WTC11 (cell line): Measurements from ENCODE around the gene MBD2. TPM values are rescaled to one million over a fixed set of nuclear protein-coding genes. Genes with fewer than 3 reads are reported as not detected.

Source experiments
- ATAC-seq: fragments of 200-7000 bp; cut with Tn5 transposase; 2 replicates; pipeline ENCODE4 v1.10.0; 2021; ENCODE audit warnings: mild to moderate bottlenecking, moderate library complexity
- CTCF ChIA-PET: fragments of 300-600 bp; sonication (Branson Sonifier 250); formaldehyde crosslinking; loops from one replicate; lab custom pipeline; 2021; ENCODE audit warnings: antibody characterized with exemption; lab: Charles Lee
- POLR2A ChIA-PET: fragments of 350-600 bp; sonication (Branson Sonifier 250); formaldehyde crosslinking; loops from one replicate; lab custom pipeline; 2021; ENCODE audit warnings: antibody characterized with exemption; lab: Charles Lee
- DNase-seq: peaks from one replicate; pipeline ENCODE4 v3.0.0; 2021; ENCODE audit warnings: low spot score
- H3K27ac Mint-ChIP-seq: 2 replicates; pipeline ENCODE4 v1.8.0; 2021; ENCODE audit warnings: mixed read lengths
- H3K27me3 Mint-ChIP-seq: 2 replicates; pipeline ENCODE4 v1.8.0; 2021; ENCODE audit warnings: low read depth, mild to moderate bottlenecking, moderate library complexity, mixed read lengths
- H3K36me3 Mint-ChIP-seq: 2 replicates; pipeline ENCODE4 v1.8.0; 2021; ENCODE audit warnings: mixed read lengths
- H3K4me1 Mint-ChIP-seq: 2 replicates; pipeline ENCODE4 v1.8.0; 2022; ENCODE audit warnings: mixed read lengths
- H3K4me3 Mint-ChIP-seq: 2 replicates; pipeline ENCODE4 v1.8.0; 2021; ENCODE audit warnings: mild to moderate bottlenecking, moderate library complexity, mixed read lengths
- H3K9me3 Mint-ChIP-seq: 2 replicates; pipeline ENCODE4 v1.8.0; 2021; ENCODE audit warnings: mixed read lengths
- AR ChIP-seq: fragments of 250-450 bp; sonication (Bioruptor Pico); IDR thresholded peaks from 2 replicates; pipeline ENCODE4 v1.9.0; 2021; ENCODE audit warnings: mild to moderate bottlenecking
- ARID4B ChIP-seq: sonication (generic); formaldehyde crosslinking; IDR thresholded peaks from 2 replicates; pipeline ENCODE4 v1.8.0; 2023; ENCODE audit warnings: missing genetic modification reagents, mild to moderate bottlenecking, borderline replicate concordance
- CREB1 ChIP-seq: sonication (generic); formaldehyde crosslinking; IDR thresholded peaks from 2 replicates; pipeline ENCODE4 v1.8.0; 2023; ENCODE audit warnings: mild to moderate bottlenecking, missing genetic modification reagents
- CREM ChIP-seq: sonication (generic); formaldehyde crosslinking; IDR thresholded peaks from 2 replicates; pipeline ENCODE4 v1.8.1; 2022; ENCODE audit warnings: mild to moderate bottlenecking, missing genetic modification reagents, moderate library complexity
- E2F5 ChIP-seq: sonication (generic); formaldehyde crosslinking; IDR thresholded peaks from 2 replicates; pipeline ENCODE4 v1.8.1; 2022; ENCODE audit warnings: mild to moderate bottlenecking, moderate library complexity, missing genetic modification reagents
- EMX1 ChIP-seq: fragments of 250-450 bp; sonication (Bioruptor Pico); IDR thresholded peaks from 2 replicates; pipeline ENCODE4 v1.8.0; 2021; ENCODE audit warnings: mild to moderate bottlenecking
- ETV6 ChIP-seq: sonication (generic); formaldehyde crosslinking; IDR thresholded peaks from 2 replicates; pipeline ENCODE4 v1.8.1; 2022; ENCODE audit warnings: mild to moderate bottlenecking, missing genetic modification reagents
- FOXK1 ChIP-seq: sonication (generic); formaldehyde crosslinking; IDR thresholded peaks from 2 replicates; pipeline ENCODE4 v1.8.0; 2022; ENCODE audit warnings: mild to moderate bottlenecking, moderate library complexity, missing genetic modification reagents
- GRHL2 ChIP-seq: fragments of 250-450 bp; sonication (Bioruptor Pico); IDR thresholded peaks from 2 replicates; pipeline ENCODE4 v1.8.0; 2022; ENCODE audit warnings: mild to moderate bottlenecking, moderate library complexity; ENCODE audit not compliant: insufficient replicate concordance, severe bottlenecking
- KAT7 ChIP-seq: sonication (generic); formaldehyde crosslinking; IDR thresholded peaks from 2 replicates; pipeline ENCODE4 v1.8.1; 2023; ENCODE audit warnings: missing genetic modification reagents, mild to moderate bottlenecking, borderline replicate concordance
- NFYB ChIP-seq: sonication (generic); formaldehyde crosslinking; conservative IDR thresholded peaks from 2 replicates; pipeline ENCODE4 v1.8.0; 2022; ENCODE audit warnings: low read depth, missing genetic modification reagents
- NR1H2 ChIP-seq: sonication (generic); formaldehyde crosslinking; IDR thresholded peaks from 2 replicates; pipeline ENCODE4 v1.9.0; 2021; ENCODE audit warnings: mild to moderate bottlenecking, moderate library complexity, missing genetic modification reagents
- RELA ChIP-seq: sonication (generic); formaldehyde crosslinking; IDR thresholded peaks from 2 replicates; pipeline ENCODE4 v1.8.1; 2022; ENCODE audit warnings: missing genetic modification reagents, mild to moderate bottlenecking, borderline replicate concordance
- SMAD3 ChIP-seq: sonication (generic); formaldehyde crosslinking; IDR thresholded peaks from 2 replicates; pipeline ENCODE4 v1.8.0; 2022; ENCODE audit warnings: missing genetic modification reagents, mild to moderate bottlenecking, borderline replicate concordance
- TP53 ChIP-seq: sonication (generic); formaldehyde crosslinking; IDR thresholded peaks from 2 replicates; pipeline ENCODE4 v1.8.1; 2023; ENCODE audit warnings: mild to moderate bottlenecking, missing genetic modification reagents
- USF1 ChIP-seq: sonication (generic); formaldehyde crosslinking; IDR thresholded peaks from 2 replicates; pipeline ENCODE4 v1.8.0; 2022; ENCODE audit warnings: mild to moderate bottlenecking, missing genetic modification reagents
- ZBTB43 ChIP-seq: sonication (generic); formaldehyde crosslinking; IDR thresholded peaks from 2 replicates; pipeline ENCODE4 v1.8.1; 2023; ENCODE audit warnings: mild to moderate bottlenecking, missing genetic modification reagents
- total RNA-seq: library from RNA; stranded (reverse); gene quantifications from 3 replicates; pipeline ENCODE4 v1.2.3, GENCODE V29; 2021

Gene MBD2
- total RNA-seq, 1 experiment from 2014 or later = 42.7 TPM

GRCh38 chr18:54242327-54242726 is 17.9 kb upstream of the MBD2 start (continued):
- no peak for TF ChIP-seq ZBTB43
- TF ChIP-seq SMAD3 (CRISPR knock-in tag) = no peak
- TF ChIP-seq CREM (CRISPR knock-in tag) = no peak
- no peak for TF ChIP-seq ARID4B
- no peak for TF ChIP-seq TP53 (CRISPR knock-in tag)
- no peak for TF ChIP-seq EMX1 (CRISPR knock-in tag)
- no peak for TF ChIP-seq ETV6 (CRISPR knock-in tag)
- TF ChIP-seq KAT7 (CRISPR knock-in tag) = no peak

- ATAC-seq (no peak), DNase-seq (no peak)
- no peak overlapping the region for H3K27ac Mint-ChIP-seq
- no peaks in the 10 kb centered on the region for H3K27me3 Mint-ChIP-seq
- H3K4me3 Mint-ChIP-seq = no peak overlapping the region
- POLR2A ChIA-PET = no interaction called here
- no peaks in the 10 kb centered on the region; the same call in 1 of the 2 replicates for H3K9me3 Mint-ChIP-seq
- H3K36me3 Mint-ChIP-seq = no peaks in the 10 kb centered on the region
- peaks cover 20% of the 10 kb centered on the region for H3K4me1 Mint-ChIP-seq
- no peak for TF ChIP-seq CREM (CRISPR knock-in tag)
- no peak for TF ChIP-seq RELA (CRISPR knock-in tag)
- no peak for TF ChIP-seq E2F5 (CRISPR knock-in tag)
- TF ChIP-seq FOXK1 (CRISPR knock-in tag) = no peak
- TF ChIP-seq AR (CRISPR knock-in tag) = no peak
- no peak for TF ChIP-seq USF1 (CRISPR knock-in tag)
- TF ChIP-seq GRHL2 (CRISPR knock-in tag) = no peak
- no peak for TF ChIP-seq NR1H2
- no peak for TF ChIP-seq NFYB (CRISPR knock-in tag)
- TF ChIP-seq CREB1 (CRISPR knock-in tag) = no peak
- TF ChIP-seq, all 79 proteins: peak for 0
- CTCF ChIA-PET = interaction anchor here (1.2 to 1.9 kb wide), 2 partner anchors 9 to 17 kb away, joined by 5 read pairs; no protein-coding TSS in a partner anchor
These were observed 17.0 kb upstream of the MBD2 start for GRCh38 chr18:54241483-54241882.
